Upper lobe of left lung (tissue), 4 donors: ENCODE results near the gene SAMD8.

Experiments
- EP300 ChIP-seq, 4 donors: sonication (generic); formaldehyde crosslinking; IDR thresholded peaks; one replicate each; pipeline ENCODE4 v1.5.1; 2017; ENCODE audit warnings: antibody characterized with exemption in 4 of 4, control low read depth in 2 of 4
- POLR2A ChIP-seq, 4 donors: fragments of 450-650 bp; IDR thresholded peaks; one replicate each; pipeline ENCODE4 v1.5.1; 2016 to 2017; ENCODE audit warnings: antibody characterized with exemption in 4 of 4, mild to moderate bottlenecking in 2 of 4
- POLR2AphosphoS5 ChIP-seq, 2 donors: sonication (generic); formaldehyde crosslinking; IDR thresholded peaks; one replicate each; pipeline ENCODE4 v1.5.1; 2017; ENCODE audit warnings: antibody characterized with exemption in 2 of 2
- TF ChIP-seq, protein P1 (sequence below), 6 experiments: fragments of 450-650 bp in 4 of 6; fragments of 200-600 bp in 2 of 6; sonication (generic) in 2 of 6; IDR thresholded peaks; one replicate each; pipeline ENCODE4 v1.5.1; 2016 to 2019; ENCODE audit warnings: antibody characterized with exemption in 6 of 6

DNA sequence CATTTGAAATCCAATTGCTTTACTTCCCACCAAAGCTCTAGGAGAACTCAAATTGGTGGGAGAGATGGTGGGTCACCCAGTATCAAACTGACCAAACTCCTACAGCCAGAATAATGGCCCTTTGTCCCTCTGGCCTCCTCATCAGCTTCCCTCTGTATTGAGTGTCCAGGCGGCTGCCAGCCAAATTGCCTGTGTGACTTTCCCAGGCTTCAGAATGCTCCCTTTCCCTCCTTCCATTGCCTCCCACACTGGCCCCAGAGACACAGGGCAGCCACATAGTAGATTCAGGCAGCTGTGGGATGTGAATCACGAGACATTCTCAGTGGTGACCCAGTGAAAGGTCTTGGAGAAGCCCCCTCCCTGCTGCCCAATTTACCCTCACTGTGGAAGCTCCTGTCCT is 86.5 kb downstream of the SAMD8 start:
- TF ChIP-seq, protein P1, sequence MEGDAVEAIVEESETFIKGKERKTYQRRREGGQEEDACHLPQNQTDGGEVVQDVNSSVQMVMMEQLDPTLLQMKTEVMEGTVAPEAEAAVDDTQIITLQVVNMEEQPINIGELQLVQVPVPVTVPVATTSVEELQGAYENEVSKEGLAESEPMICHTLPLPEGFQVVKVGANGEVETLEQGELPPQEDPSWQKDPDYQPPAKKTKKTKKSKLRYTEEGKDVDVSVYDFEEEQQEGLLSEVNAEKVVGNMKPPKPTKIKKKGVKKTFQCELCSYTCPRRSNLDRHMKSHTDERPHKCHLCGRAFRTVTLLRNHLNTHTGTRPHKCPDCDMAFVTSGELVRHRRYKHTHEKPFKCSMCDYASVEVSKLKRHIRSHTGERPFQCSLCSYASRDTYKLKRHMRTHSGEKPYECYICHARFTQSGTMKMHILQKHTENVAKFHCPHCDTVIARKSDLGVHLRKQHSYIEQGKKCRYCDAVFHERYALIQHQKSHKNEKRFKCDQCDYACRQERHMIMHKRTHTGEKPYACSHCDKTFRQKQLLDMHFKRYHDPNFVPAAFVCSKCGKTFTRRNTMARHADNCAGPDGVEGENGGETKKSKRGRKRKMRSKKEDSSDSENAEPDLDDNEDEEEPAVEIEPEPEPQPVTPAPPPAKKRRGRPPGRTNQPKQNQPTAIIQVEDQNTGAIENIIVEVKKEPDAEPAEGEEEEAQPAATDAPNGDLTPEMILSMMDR (IDR thresholded peaks at IDR 0.05): no peak
- TF ChIP-seq POLR2A (IDR thresholded peaks at IDR 0.05) (no peak), POLR2AphosphoS5 (IDR thresholded peaks at IDR 0.05) (no peak), EP300 (IDR thresholded peaks at IDR 0.05) (no peak)
